Inflammatory macrophage treated with lipopolysaccharide for 4 hours (primary cell): ENCODE results near the gene CMC4.

Source experiments
- DNase-seq: peaks from one replicate; pipeline ENCODE4 v3.0.0-alpha.2; 2020

Gene CMC4

GRCh38 chrX:155052738-155053498 lies 18.0 kb downstream of the CMC4 start:
- no peak for DNase-seq

- DNase-seq, result peak; percentile 56
These were observed 21.8 kb downstream of the CMC4 start for GRCh38 chrX:155048977-155049619.

DNA sequence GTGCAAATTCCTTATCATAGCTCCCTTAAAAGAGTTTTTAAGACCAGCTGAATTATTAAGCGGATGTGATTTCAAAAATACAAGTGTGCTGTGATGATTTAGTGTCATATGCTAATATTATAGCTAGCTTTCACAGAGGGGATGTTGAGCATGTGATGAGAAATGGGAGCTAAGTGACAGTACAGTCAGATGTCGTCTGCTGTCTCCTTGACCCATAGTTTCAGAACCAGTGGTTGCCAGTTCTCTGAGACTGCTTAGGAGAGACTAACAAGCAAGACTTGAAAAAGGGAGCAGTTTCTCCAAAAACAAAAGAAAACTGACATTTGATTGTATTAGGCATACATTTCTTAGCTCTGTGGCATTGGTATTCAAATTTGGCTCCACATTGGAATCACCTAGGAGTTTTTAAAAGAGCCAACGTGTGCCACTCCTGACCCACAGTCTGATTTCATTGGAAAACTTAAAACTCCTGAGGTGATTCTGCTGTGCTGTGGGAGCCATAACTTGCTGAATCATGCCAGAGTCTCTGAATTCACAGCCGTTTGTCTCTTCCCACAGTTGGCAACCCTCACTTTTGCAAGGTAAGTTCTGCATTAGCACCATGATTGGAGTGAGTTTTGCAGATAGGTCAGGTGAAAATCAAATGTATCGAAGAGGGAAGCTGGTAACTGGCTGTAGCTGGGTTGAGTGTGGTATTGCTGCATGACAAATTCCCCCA lies 24.0 kb downstream of the CMC4 start:
- peak; percentile 41 for DNase-seq

DNA sequence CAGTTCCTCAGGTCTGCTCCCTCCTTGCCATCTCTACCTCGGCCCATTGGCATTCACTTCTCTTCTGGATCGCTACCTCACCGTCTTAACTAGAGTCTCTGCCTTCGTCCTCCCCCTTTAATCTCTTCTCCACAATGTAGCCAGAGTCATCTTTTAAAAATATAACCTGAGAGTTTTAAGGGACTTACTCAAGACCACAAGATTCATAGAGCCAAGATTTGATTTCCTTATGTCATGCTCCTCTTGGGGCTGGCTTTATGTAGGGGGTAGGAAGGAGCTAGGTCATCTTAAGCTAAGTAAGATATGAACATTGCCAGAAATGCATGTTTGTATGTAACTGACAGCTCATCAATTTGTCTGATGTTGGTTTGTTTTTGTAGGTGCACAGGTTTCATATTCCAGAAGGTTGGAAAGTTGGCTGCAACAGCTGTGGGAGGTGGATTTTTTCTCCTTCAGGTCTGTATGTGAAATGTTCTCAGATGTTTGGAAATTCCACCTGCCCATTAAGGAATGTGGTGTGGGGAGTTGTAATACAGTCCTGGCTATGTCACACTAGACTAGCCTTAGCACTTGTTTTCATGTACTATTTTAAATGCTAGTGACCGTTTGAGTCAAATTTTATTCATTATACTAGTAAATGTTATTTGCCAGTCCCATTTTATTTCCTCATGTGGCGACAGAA lies 24.7 kb downstream of the CMC4 start:
- DNase-seq, result no peak

GRCh38 chrX:155035688-155036087 lies 35.2 kb downstream of the CMC4 start:
- DNase-seq, result no peak

DNA sequence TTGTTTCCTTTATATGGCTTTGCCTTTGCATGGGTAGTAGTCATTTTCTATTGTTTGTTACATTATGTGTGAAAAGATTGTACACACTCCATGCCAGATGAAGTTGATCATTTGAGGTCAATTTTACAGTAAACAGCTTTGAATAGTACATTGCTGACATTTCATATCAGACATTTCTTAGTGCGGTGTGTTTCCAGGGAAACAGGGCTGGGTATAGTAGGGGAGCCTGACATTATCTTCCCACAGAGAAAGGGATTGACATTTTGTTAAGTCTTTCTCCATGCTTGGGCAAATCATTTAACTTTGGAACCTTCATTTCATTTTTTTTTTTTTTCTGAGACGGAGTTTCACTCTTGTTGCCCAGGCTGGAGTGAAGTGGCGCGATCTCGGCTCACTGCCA lies 39.3 kb downstream of the CMC4 start:
- DNase-seq, result no peak

GRCh38 chrX:155028877-155029291 lies 42.1 kb downstream of the CMC4 start:
- DNase-seq, result peak; percentile 8

GRCh38 chrX:155028129-155028528 lies 42.8 kb downstream of the CMC4 start:
- no peak for DNase-seq

DNA sequence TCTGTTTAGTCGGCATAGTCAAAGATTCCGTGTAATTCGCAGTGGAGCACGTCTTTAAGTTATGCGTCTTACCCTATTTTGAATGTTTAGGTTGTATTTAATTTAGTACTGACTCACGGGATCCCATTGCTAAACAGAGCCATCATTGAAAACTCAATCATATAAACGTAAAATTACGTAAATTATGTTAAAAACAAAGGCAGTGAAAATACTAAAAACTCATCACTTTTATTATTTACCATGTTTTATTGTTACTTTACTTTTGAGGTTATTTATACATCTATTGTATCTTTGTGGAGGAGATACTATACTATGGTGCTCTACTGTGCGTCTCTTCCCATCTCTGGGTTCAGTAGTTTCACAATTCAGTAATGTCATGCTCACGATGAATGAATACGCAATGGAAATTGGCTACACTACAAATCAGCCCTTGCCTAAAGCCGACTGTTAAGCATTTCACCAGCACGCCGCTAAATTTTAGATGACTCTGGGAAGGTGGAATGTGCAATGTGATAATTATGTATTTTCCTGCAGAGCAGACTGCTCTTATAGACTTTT lies 43.3 kb downstream of the CMC4 start:
- DNase-seq, result peak; percentile 82

DNA sequence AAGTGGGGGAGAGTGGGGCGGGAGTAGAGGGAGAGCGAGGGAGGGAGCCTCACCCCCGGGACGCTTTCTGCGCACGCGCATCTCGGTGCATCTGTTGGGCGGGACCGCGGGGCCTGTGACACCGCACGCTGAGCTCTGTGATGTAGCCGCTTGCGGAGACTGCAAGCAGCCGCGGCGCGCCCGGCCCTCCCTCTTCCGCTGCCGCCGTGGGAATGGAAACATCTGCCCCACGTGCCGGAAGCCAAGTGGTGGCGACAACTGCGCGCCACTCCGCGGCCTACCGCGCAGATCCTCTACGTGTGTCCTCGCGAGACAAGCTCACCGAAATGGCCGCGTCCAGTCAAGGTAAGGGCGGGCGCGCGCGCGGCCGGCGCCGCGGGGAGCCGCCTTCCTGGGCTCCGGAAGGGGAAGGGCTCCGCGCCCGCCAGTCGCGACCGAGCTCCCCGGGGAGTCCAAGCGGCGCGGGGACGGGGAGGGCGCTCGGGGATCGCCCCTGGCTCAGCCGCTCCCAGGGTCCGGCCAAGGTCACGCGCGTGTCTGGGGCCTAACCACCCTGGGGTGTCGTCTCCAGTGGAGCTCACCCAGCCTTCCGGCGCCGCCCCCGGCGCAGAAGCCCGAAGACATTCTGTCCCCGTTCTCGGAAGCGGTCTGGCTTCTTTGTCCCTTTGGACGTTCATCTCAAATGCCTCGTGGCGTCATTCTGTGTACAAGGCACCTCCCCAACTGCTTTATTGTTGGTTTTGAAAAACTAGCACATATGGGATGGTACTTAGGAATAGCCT lies 44.0 kb downstream of the CMC4 start, which contains the start of gene FUNDC2:
Gene FUNDC2 (plus strand): TSS at position 118 of the 782 bp plus-strand sequence. CDS start 95 bp downstream, at position 213.
- DNase-seq, result peak; percentile 92

DNA sequence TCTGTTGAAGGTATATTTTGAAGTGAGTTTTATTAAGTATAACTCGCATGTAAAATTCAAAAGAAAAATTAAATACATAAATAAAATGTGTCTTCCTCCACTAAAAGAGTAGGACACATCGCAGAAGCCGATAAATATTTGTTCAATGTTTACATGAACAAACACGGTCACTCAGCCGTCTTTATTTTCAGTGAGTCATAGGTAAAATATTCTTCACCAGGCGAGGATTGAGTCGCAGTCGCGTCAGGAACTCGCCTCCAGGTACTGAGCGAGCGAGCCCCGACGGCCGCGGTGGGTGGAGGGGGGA lies 44.6 kb downstream of the CMC4 start:
- no peak for DNase-seq

GRCh38 chrX:155023907-155024833 lies 46.8 kb downstream of the CMC4 start:
- no peak for DNase-seq

GRCh38 chrX:155022585-155022984 lies 48.4 kb downstream of the CMC4 start, which contains the start of gene F8:
Gene F8 (minus strand): TSS chrX:155022723. CDS start chrX:155022552, 171 bp downstream.
- no peak for DNase-seq

DNA sequence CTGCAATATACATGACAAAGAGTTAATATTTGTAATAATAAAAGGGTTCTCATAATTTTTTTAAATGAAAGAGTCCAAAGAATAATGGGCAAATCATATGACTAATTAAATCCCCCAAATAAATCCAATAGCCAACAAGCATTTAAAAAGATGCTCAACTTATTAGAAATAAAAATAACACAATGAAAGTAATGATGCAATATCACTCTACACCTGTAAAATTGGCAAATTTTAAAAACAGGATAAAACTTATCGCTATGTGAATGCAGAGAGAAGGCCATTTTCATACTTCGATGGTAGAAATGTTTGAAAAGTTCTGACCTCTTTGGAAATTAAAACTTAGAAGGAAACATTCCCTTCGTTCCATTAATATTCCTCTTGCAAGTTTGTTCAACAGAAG lies 50.3 kb downstream of the CMC4 start:
- DNase-seq, result no peak
